ENCODE measurements around the gene HEG1. TPM values are rescaled to one million over a fixed set of nuclear protein-coding genes. Genes with fewer than 3 reads are reported as not detected.

Gene HEG1
- total RNA-seq, 3 donors from 2014 or later (not counting 1 experiment from before 2014, with no cell fraction given), result 52.1 to 83.5 (median 68.1) TPM

DNA sequence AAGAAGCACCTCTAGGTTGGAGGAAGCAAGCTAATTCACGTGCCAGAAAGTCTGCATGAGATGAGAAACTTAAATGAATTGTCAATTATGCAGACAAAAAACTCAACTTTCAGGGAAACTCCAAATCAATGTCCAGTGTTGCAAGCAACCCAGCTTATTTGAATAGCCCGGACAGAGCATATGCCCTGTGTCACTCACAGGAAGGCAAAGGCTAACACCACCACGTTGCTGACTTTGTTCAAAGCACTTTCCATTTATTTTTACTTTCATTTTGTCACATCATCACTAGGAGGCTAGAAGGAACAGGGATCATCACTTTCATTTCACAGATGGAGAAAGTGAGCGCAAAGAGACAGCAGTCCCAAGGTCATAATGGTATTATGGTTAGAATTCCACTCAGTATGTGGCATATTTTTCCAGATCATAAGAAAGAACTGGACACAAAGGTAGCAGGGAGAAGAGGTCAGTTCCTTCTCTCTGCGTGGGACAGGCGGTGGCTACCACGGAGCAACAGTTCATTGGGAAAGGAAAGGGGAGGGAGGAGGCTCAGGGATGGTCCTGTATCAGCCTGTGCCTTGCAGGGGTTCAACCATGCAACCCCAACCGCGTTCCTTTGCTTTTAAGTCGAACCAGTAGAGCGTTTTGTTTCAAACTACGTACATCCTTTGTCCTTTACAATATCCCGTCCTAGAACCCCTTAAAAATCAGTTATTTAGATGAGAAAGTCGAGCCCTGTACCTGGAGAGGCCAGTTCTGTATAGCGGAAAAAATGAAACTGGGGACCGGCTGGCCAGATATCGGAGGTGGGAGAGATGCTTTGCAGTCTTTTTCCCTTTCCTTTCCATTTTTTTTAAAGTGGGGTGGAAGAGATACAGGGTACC is 1.1 kb downstream of the HEG1 start:
- no peaks in the 10 kb centered on the region for H3K9me3 ChIP-seq (ENCODE audit: control insufficient read depth, insufficient read depth, low read length)
- Mint-ChIP-seq H3K4me1 (peaks cover 52 to 59% of the 10 kb centered on the region in 2 donors), H3K36me3 (no peaks in the 10 kb centered on the region), H3K9me3 (no peaks in the 10 kb centered on the region), H3K27ac (peak overlapping the region; percentile 96), H3K4me3 (peak overlapping the region; percentile 97), H3K27me3 (ENCODE audit: low read depth in 2 of 2) (no peaks in the 10 kb centered on the region)
- peaks cover 50% of the 10 kb centered on the region for H3K4me1 ChIP-seq (ENCODE audit: control insufficient read depth, insufficient read depth, low read length)
- DNase-seq (peak; percentile 25 to 71), ATAC-seq (peak; percentile 37 to 59 (median 43))
- peak overlapping the region; percentile 61 for H3K4me3 ChIP-seq (ENCODE audit: low read length)
- WGBS (ENCODE audit: insufficient coverage), result 2% methylated on average over 17 of the region's 17 CpGs
- no peaks in the 10 kb centered on the region for H3K36me3 ChIP-seq (ENCODE audit: control insufficient read depth, insufficient read depth, low read length)
- no peaks in the 10 kb centered on the region for H3K27me3 ChIP-seq (ENCODE audit: control insufficient read depth, insufficient read depth, low read length)
- peak overlapping the region; percentile 82 for H3K27ac ChIP-seq (ENCODE audit: low read length)
- intact Hi-C loops (cut with micrococcal nuclease), result loop anchor here (1.0 to 2.0 kb wide), 3 partner anchors 35 to 65 kb away; no protein-coding TSS in a partner anchor
- TF ChIP-seq, protein P1, sequence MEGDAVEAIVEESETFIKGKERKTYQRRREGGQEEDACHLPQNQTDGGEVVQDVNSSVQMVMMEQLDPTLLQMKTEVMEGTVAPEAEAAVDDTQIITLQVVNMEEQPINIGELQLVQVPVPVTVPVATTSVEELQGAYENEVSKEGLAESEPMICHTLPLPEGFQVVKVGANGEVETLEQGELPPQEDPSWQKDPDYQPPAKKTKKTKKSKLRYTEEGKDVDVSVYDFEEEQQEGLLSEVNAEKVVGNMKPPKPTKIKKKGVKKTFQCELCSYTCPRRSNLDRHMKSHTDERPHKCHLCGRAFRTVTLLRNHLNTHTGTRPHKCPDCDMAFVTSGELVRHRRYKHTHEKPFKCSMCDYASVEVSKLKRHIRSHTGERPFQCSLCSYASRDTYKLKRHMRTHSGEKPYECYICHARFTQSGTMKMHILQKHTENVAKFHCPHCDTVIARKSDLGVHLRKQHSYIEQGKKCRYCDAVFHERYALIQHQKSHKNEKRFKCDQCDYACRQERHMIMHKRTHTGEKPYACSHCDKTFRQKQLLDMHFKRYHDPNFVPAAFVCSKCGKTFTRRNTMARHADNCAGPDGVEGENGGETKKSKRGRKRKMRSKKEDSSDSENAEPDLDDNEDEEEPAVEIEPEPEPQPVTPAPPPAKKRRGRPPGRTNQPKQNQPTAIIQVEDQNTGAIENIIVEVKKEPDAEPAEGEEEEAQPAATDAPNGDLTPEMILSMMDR (IDR thresholded peaks at IDR 0.05), result no peak

DNA sequence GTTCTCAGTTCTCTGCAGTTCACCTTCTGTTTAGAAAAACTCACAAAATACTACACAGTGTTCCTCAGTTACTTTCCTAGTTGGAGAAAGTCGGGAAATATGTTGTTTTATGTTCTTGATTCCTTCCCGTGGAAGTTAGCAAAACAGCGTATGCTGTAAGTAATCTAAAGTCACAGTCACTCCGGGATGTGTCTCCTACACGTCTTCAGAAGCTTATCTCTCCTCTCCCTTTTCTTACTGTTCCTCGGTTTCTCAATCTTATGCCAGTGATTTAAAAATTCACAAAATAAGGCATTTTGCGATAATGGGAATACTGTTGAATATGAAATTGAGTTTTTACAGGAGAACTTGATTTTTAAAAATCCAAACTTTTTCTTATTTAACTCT is 1.7 kb downstream of the HEG1 start:
- H3K4me1 Mint-ChIP-seq, result peaks cover 52 to 65% of the 10 kb centered on the region in 2 donors
- TF ChIP-seq, protein P1 (IDR thresholded peaks at IDR 0.05), result no peak
- Histone ChIP-seq H3K27me3 (ENCODE audit: control insufficient read depth, insufficient read depth, low read length) (no peaks in the 10 kb centered on the region), H3K9me3 (ENCODE audit: control insufficient read depth, insufficient read depth, low read length) (no peaks in the 10 kb centered on the region), H3K4me1 (ENCODE audit: control insufficient read depth, insufficient read depth, low read length) (peaks cover 56% of the 10 kb centered on the region), H3K4me3 (ENCODE audit: low read length) (peak overlapping the region; percentile 61), H3K27ac (ENCODE audit: low read length) (peak overlapping the region; percentile 82), H3K36me3 (ENCODE audit: control insufficient read depth, insufficient read depth, low read length) (no peaks in the 10 kb centered on the region)
- no peaks in the 10 kb centered on the region for H3K36me3 Mint-ChIP-seq
- intact Hi-C loops (cut with micrococcal nuclease), result loop anchor here (2.0 kb wide), 1 partner anchor 59 kb away; no protein-coding TSS in a partner anchor
- H3K27me3 Mint-ChIP-seq (ENCODE audit: low read depth in 2 of 2), result no peaks in the 10 kb centered on the region
- DNase-seq (no peak), ATAC-seq (no peak)
- WGBS (ENCODE audit: insufficient coverage), result 83% methylated on average over 6 of the region's 7 CpGs
- H3K9me3 Mint-ChIP-seq, result no peaks in the 10 kb centered on the region
- peak overlapping the region; percentile 96 for H3K27ac Mint-ChIP-seq
- H3K4me3 Mint-ChIP-seq, result peak overlapping the region; percentile 97

DNA sequence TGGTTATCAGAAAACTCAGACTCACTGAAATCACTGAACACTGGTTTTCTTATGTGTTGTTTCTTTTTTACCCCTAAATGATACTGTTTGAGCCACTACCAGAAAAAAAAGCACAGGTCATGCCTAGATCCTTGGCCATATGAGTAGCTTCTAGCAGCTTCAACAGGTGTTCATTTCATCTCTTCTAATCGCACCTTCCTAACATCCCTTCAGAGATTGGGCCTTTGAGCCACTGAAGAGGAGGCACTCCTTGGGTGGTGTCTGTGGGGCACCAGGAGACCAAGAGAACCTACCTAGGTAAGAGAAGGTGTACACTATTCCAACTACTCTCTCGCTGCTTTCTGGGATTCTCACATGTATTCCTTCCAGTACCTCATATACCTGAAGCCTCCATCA is 2.5 kb downstream of the HEG1 start:
- Histone ChIP-seq H3K27me3 (ENCODE audit: control insufficient read depth, insufficient read depth, low read length) (no peaks in the 10 kb centered on the region), H3K4me3 (ENCODE audit: low read length) (no peak overlapping the region), H3K27ac (ENCODE audit: low read length) (peak overlapping the region; percentile 82), H3K36me3 (ENCODE audit: control insufficient read depth, insufficient read depth, low read length) (no peaks in the 10 kb centered on the region), H3K9me3 (ENCODE audit: control insufficient read depth, insufficient read depth, low read length) (no peaks in the 10 kb centered on the region), H3K4me1 (ENCODE audit: control insufficient read depth, insufficient read depth, low read length) (peaks cover 63% of the 10 kb centered on the region)
- H3K9me3 Mint-ChIP-seq, result no peaks in the 10 kb centered on the region
- TF ChIP-seq, protein P1 (IDR thresholded peaks at IDR 0.05), result no peak
- peak overlapping the region; percentile 96 for H3K27ac Mint-ChIP-seq
- no peaks in the 10 kb centered on the region for H3K27me3 Mint-ChIP-seq (ENCODE audit: low read depth in 2 of 2)
- WGBS (ENCODE audit: insufficient coverage), result 88% methylated on average over 2 of the region's 2 CpGs
- peaks cover 52 to 72% of the 10 kb centered on the region in 2 donors for H3K4me1 Mint-ChIP-seq
- DNase-seq (no peak), ATAC-seq (no peak)
- H3K4me3 Mint-ChIP-seq, result peak overlapping the region; percentile 97
- no peaks in the 10 kb centered on the region for H3K36me3 Mint-ChIP-seq
- intact Hi-C loops (cut with micrococcal nuclease), result loop anchor here (2.0 kb wide), 1 partner anchor 43 kb away; no protein-coding TSS in a partner anchor

Measured in natural killer cell (primary cell).